Stimulated activated CD8-positive, alpha-beta memory T cell treated with anti-CD3 and anti-CD28 coated beads, Interleukin-15, amount 100 ng/mL, for 48 hours (primary cell): ENCODE results near the gene ATP6V0B.

Experiments
- DNase-seq, 2 donors: peaks; one replicate each; pipeline ENCODE4 v3.0.0-alpha.2; 2020; ENCODE audit warnings: low read depth in 2 of 2

Gene ATP6V0B

GRCh38 chr1:43974443-43975248, at the start of gene ATP6V0B:
Gene ATP6V0B (plus strand): TSS chr1:43974960. CDS start chr1:43975041, 81 bp downstream.
- peak; percentile 92 to 93 for DNase-seq

DNA sequence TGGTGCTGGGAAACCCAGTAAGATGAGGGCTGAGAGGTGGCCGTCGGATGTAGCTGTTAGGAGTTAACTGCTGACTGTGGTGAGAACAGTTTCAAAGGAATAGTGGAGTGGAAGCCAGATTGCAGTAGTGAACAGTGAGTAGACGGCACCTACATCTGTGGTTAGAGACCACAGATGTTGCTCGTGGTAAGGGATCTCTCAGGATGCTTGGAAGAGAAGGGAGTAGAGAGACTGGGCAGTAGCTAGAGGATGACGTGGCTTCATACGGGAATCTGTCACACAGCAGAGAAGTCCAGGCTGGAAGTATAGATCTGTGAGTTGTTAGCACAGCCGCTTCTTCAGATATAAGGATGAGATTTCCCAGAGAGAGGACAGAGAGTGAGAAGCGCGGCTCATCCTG, 48.9 kb upstream of the ATP6V0B start:
- DNase-seq, result no peak

GRCh38 chr1:43930168-43930948, 44.4 kb upstream of the ATP6V0B start:
- no peak for DNase-seq

- DNase-seq, result no peak
Measured at GRCh38 chr1:43930949-43931275, 43.8 kb upstream of the ATP6V0B start.

- DNase-seq, result no peak
Measured at GRCh38 chr1:43931711-43932660, 42.8 kb upstream of the ATP6V0B start.

- no peak for DNase-seq
Measured at GRCh38 chr1:43932786-43933385, 41.9 kb upstream of the ATP6V0B start.

GRCh38 chr1:43933386-43934100, 41.2 kb upstream of the ATP6V0B start, which contains the start of gene ARTN:
Gene ARTN (plus strand): TSS chr1:43933801. CDS start chr1:43935657, 1,856 bp downstream.
- no peak for DNase-seq

DNA sequence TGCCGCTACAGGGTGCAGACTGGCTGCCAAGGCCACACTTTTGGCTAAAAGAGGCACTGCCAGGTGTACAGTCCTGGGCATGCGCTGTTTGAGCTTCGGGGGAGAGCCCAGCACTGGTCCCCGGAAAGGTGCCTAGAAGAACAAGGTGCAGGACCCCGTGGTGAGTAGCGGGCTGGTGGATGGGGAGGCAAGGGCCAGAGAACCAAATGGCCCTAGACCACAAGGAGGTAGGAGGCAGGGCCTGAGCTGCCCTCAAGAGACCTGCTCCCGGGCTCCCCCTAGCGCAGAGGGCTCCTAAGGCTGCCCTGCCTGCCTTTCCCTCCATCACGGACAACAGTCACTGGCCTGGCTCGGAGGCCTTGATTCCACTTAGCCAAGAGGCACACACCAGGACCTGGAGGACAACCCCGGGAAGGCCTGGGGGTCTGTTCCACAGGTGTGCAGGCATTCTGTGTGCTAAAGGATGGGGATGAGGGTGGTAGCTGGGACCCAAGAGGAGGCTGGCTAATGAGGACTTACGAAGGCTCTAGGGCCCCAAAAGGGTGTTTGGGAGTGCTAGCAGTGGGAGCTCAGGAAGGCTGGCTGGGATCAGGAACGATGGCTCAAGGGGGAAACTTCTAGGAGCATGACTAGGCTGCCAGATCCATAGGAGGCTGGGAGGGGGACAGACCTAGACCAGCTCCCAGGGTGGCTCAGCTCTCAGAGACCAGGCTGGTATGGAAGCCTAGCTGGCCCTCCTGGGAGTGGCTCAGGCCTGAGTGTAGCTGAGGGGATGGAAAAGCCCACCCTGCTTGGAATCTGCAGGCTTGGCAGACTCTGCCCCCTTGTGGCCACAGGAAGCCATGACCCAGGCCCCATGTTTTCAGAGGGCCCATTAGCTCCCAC, 40.4 kb upstream of the ATP6V0B start:
- peak in 1 of 2 donors; percentile 38 for DNase-seq

GRCh38 chr1:43934986-43935324, 39.8 kb upstream of the ATP6V0B start:
- DNase-seq, result no peak

DNA sequence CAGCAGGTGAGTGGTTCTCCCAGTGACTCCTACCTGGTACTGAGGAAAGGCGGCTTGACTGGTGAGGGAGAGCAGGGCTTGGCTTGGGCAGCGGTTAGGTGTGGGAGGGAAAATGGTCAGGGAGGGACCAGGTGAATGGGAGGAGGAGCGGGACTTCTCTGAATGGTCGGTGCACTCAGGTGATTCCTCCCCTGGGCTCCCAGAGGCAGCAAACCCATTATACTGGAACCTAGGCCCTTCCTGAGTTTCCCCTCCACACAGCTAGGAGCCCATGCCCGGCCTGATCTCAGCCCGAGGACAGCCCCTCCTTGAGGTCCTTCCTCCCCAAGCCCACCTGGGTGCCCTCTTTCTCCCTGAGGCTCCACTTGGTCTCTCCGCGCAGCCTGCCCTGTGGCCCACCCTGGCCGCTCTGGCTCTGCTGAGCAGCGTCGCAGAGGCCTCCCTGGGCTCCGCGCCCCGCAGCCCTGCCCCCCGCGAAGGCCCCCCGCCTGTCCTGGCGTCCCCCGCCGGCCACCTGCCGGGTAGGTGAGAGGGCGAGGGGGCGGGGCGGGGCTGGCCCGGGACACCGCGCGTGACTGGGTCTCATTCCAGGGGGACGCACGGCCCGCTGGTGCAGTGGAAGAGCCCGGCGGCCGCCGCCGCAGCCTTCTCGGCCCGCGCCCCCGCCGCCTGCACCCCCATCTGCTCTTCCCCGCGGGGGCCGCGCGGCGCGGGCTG, 38.9 kb upstream of the ATP6V0B start:
- DNase-seq, result no peak

GRCh38 chr1:43936431-43937151, 38.2 kb upstream of the ATP6V0B start:
- no peak for DNase-seq

DNA sequence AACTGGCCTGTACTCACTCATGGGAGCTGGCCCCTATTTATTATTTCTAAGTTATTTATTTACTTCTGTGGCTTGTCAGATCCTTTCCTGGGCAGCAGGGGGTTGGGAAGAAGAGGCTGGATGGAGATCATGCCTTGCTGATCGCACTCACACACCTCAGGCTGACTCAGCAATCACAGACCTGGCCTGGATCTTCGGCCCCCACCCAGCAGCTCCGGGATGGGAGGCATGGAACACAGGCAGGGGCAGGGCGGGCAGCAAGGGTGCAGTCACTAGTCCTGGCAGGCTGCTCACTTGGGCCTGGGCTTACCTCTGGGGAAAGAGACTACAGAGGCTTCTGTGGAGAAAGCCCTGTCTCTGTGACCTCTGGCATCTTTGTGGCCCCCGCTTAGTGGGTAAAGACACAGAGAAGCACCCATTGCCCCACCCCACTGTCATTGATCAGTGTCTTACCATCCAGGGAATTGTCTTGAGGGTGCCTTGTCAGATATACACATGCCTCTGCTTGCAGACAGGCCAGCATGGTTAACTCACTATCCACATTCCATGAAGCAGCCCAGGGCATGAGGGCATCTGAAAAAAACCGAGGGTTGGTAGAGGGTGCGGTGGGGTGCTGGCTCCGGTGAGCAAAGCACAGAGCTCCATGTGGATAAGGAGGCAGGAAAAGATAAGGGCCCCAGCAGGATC, 37.4 kb upstream of the ATP6V0B start:
- DNase-seq, result no peak

GRCh38 chr1:43938383-43938782, 36.4 kb upstream of the ATP6V0B start:
- no peak for DNase-seq

DNA sequence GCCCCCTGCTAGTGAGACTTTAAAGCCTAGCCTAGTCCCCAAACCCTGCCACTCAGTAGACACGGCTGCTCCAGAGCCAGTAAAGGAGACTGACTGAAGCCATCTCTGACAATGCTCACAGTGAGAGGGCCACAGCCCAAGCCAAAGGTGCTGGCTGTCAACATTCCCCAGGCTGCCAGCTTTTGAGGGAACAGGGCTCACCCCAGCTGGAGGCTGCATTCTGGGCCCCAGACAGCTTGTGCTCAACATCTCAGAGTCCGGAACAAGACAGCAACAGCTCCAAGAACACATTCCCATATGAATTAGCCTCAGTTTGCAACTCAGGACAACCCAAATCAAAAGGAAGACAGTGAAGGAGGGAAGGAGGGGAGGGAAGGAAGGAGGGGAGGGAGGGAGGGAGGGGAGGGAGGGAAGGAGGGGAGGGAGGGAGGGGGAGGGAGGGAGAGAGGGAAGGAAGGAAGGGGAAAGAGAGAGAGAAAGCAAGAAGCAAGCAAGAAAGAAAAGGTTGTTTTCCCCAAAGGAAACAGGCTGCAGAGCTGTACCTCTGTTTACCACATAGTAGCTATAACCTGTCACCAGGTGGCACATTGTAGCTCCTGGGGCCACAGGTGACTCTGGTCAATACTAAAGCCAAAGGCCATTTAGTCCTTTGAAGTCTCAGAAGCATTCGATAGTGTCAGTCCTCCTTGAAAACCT, 35.7 kb upstream of the ATP6V0B start:
- no peak for DNase-seq

DNA sequence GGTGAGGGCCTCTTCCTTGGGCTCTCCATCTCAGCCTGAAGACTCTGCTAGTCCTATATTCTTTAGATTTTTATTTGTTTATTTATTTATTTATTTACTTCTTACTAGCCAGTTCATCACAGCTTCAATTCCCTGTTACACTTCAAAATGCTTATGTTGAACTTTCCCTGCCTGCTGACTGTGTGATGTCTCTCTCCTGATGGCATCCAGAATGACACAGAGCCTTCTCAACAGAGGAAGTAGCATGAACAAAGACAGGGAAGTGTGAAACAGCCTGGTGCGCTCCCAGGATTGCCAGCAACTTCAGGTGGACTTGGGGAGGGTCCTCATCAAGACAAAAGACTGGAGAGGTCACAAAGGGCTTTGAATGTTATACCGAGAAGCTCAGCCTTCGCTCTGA, 32.3 kb upstream of the ATP6V0B start:
- no peak for DNase-seq

GRCh38 chr1:43944860-43945259, 29.9 kb upstream of the ATP6V0B start:
- no peak for DNase-seq

GRCh38 chr1:43945674-43946235, 29.0 kb upstream of the ATP6V0B start:
- no peak for DNase-seq
